Endothelial cell of umbilical vein (primary cell): ENCODE results near the gene TPST1. TPM values are rescaled to one million over a fixed set of nuclear protein-coding genes. Genes with fewer than 3 reads are reported as not detected.
A peak's percentile ranks its signal among the peaks of the same experiment; 100 is the strongest.

Experiments used
- BruUV-seq: library from RNA; stranded (reverse); fragments of 400-500 nt; replicated peaks from 2 replicates; lab custom pipeline; 2021; lab: Mats Ljungman, UMichigan
- CTCF ChIA-PET: fragments of 300-600, 350-600 bp; sonication (Branson Sonifier 250); formaldehyde crosslinking; loops from one replicate; lab custom pipeline; 2021; ENCODE audit warnings: antibody characterized with exemption, inconsistent platforms; lab: Charles Lee
- POLR2A ChIA-PET: fragments of 300-600, 350-600 bp; sonication (Branson Sonifier 250); formaldehyde crosslinking; loops from one replicate; lab custom pipeline; 2021; ENCODE audit warnings: antibody characterized with exemption, inconsistent platforms; lab: Charles Lee
- DNase-seq: peaks from one replicate; pipeline ENCODE4 v3.0.0-alpha.2; 2011; ENCODE audit warnings: low read depth, low spot score
- FAIRE-seq: peaks from 2 replicates; lab custom pipeline; 2011; peaks lifted over from hg19 to GRCh38; lab: Jason Lieb, UNC
- H2AFZ ChIP-seq: 2 replicates; pipeline ENCODE4 v1.6.0; 2012; ENCODE audit warnings: low read depth, low read length, control low read depth, inconsistent platforms
- H3K27ac ChIP-seq: 2 replicates; pipeline ENCODE4 v1.5.1; 2011; ENCODE audit warnings: low read depth, mild to moderate bottlenecking, control low read depth, low read length, moderate library complexity; ENCODE audit not compliant: insufficient read depth
- H3K27me3 ChIP-seq, 2 experiments: 2 replicates each; pipeline versions ENCODE4 v1.6.0 to v1.6.1; 2011; ENCODE audit warnings: low read length in 2 of 2, mixed read lengths in 1 of 2; ENCODE audit not compliant: control insufficient read depth in 2 of 2, insufficient read depth in 2 of 2
- H3K36me3 ChIP-seq, 2 experiments: 2 replicates in 1 of 2; 3 replicates in 1 of 2; pipeline ENCODE4 v1.5.1; 2011; ENCODE audit warnings: low read length in 2 of 2, mild to moderate bottlenecking in 1 of 2, moderate library complexity in 1 of 2; ENCODE audit not compliant: control insufficient read depth in 2 of 2, insufficient read depth in 2 of 2; ENCODE audit errors: extremely low read depth in 1 of 2
- H3K4me1 ChIP-seq: 3 replicates; pipeline ENCODE4 v1.5.1; 2011; ENCODE audit warnings: mild to moderate bottlenecking, low read length; ENCODE audit not compliant: control insufficient read depth, insufficient read depth; ENCODE audit errors: extremely low read depth
- H3K4me2 ChIP-seq: 2 replicates; pipeline ENCODE4 v1.6.1; 2011; ENCODE audit warnings: low read length, control low read depth, mixed read lengths; ENCODE audit not compliant: insufficient read depth
- H3K4me3 ChIP-seq, 3 experiments: fragments of 200-600 bp in 1 of 3; sonication (generic), shearing (Covaris generic) in 1 of 3; replicated peaks in 1 of 3; 2 replicates each; pipeline ENCODE4 v1.5.1; 2011 to 2016; ENCODE audit warnings: control low read depth in 3 of 3, low read length in 3 of 3, mild to moderate bottlenecking in 2 of 3, inconsistent platforms in 1 of 3, low read depth in 1 of 3, moderate library complexity in 1 of 3; ENCODE audit not compliant: insufficient read depth in 1 of 3
- H3K79me2 ChIP-seq: 2 replicates; pipeline ENCODE4 v1.6.0; 2012; ENCODE audit warnings: low read length, inconsistent platforms; ENCODE audit not compliant: control insufficient read depth, insufficient read depth
- H3K9ac ChIP-seq: replicated peaks from 2 replicates; pipeline ENCODE3; 2011; ENCODE audit warnings: low read length, control low read depth; ENCODE audit not compliant: insufficient read depth; ENCODE audit errors: extremely low read depth
- H3K9me1 ChIP-seq: replicated peaks from 3 replicates; pipeline ENCODE4 v1.6.0; 2011; ENCODE audit warnings: mild to moderate bottlenecking, low read length; ENCODE audit not compliant: control insufficient read depth, insufficient read depth; ENCODE audit errors: extremely low read depth
- H3K9me3 ChIP-seq: replicated peaks from 2 replicates; pipeline ENCODE4 v1.5.1; 2012; ENCODE audit warnings: low read length, inconsistent platforms; ENCODE audit not compliant: control insufficient read depth, insufficient read depth
- H4K20me1 ChIP-seq: replicated peaks from 2 replicates; pipeline ENCODE3; 2011; ENCODE audit warnings: mild to moderate bottlenecking, low read length; ENCODE audit not compliant: control insufficient read depth, insufficient read depth; ENCODE audit errors: extremely low read depth
- CTCF ChIP-seq, 2 donors: IDR thresholded peaks; 1 replicate in 1 of 2; 2 replicates in 1 of 2; pipeline ENCODE4 v1.5.1; 2011; ENCODE audit warnings: low read length in 2 of 2, mild to moderate bottlenecking in 2 of 2, moderate library complexity in 2 of 2, control low read depth in 1 of 2, inconsistent platforms in 1 of 2, low read depth in 1 of 2; ENCODE audit not compliant: insufficient read depth in 1 of 2; ENCODE audit errors: extremely low read depth in 1 of 2
- EZH2 ChIP-seq: IDR thresholded peaks from 2 replicates; pipeline ENCODE4 v1.6.1; 2012; ENCODE audit warnings: borderline replicate concordance, low read depth, mild to moderate bottlenecking, moderate library complexity, low read length, inconsistent platforms; ENCODE audit not compliant: severe bottlenecking
- FOS ChIP-seq: IDR thresholded peaks from 2 replicates; pipeline ENCODE4 v1.6.1; 2011; ENCODE audit warnings: mild to moderate bottlenecking, low read length, moderate library complexity, borderline replicate concordance; ENCODE audit not compliant: insufficient read depth
- GATA2 ChIP-seq: IDR thresholded peaks from 2 replicates; pipeline ENCODE4 v1.7.0; 2011; ENCODE audit warnings: low read depth, mild to moderate bottlenecking, moderate library complexity, mixed read lengths, low read length; ENCODE audit not compliant: insufficient read length, insufficient read depth
- JUN ChIP-seq: IDR thresholded peaks from 2 replicates; pipeline ENCODE4 v1.6.1; 2011; ENCODE audit warnings: borderline replicate concordance, low read depth; ENCODE audit not compliant: insufficient read length, insufficient read depth
- MAX ChIP-seq: IDR thresholded peaks from 2 replicates; pipeline ENCODE4 v1.6.1; 2011; ENCODE audit not compliant: insufficient read depth, insufficient read length
- MYC ChIP-seq: IDR thresholded peaks from one replicate; pipeline ENCODE4 v1.6.1; 2011; ENCODE audit warnings: mild to moderate bottlenecking, low read depth, low read length
- POLR2A ChIP-seq: IDR thresholded peaks from 2 replicates; pipeline ENCODE4 v1.6.1; 2012; ENCODE audit warnings: low read depth, mild to moderate bottlenecking, control low read depth, low read length
- POLR2AphosphoS5 ChIP-seq: IDR thresholded peaks from 2 replicates; pipeline ENCODE4 v1.6.1; 2012; ENCODE audit warnings: low read depth, mild to moderate bottlenecking, control low read depth, low read length, moderate library complexity; ENCODE audit not compliant: insufficient read depth
- dilution Hi-C: fragments of 300-500 bp; cut with MboI; formaldehyde crosslinking; loops from one replicate; pipeline ENCODE4 v1.15.0; 2019; ENCODE audit warnings: low sequenced_read_pairs; ENCODE audit not compliant: extremely low pct_ligation_motif_present
- intact Hi-C: fragments of 100-400 bp; cut with micrococcal nuclease; formaldehyde crosslinking; loops from one replicate; pipeline ENCODE4 v1.10.0; 2022
- polyA plus RNA-seq, 4 experiments: library from polyadenylated mRNA; depleted of rRNA in 3 of 4; stranded (reverse) in 3 of 4; unstranded in 1 of 4; fragments of >200 nt; gene quantifications; 2 replicates each; pipeline versions ENCODE4 v1.2.1 to v1.2.3, GENCODE V29; 2011 to 2012; ENCODE audit warnings: missing spikeins in 1 of 4
- total RNA-seq: library from RNA; stranded (reverse); gene quantifications from 2 replicates; pipeline ENCODE4 v1.2.3, GENCODE V29; 2021

Gene TPST1
- total and polyA plus RNA-seq, 2 donors (not counting 3 experiments of a cell fraction or from before 2014, with no cell fraction given) = 18.7 to 21.0 TPM

- intact Hi-C loops = loop anchor here (1.0 kb wide), 1 partner anchor 190 kb away; no protein-coding TSS in a partner anchor
- dilution Hi-C loops = no loop called here
- Histone ChIP-seq H3K36me3 (no peaks in the 10 kb centered on the region), H3K9ac (no peak overlapping the region), H2AFZ (no peak overlapping the region), H3K79me2 (no peaks in the 10 kb centered on the region), H4K20me1 (no peaks in the 10 kb centered on the region), H3K9me3 (no peaks in the 10 kb centered on the region), H3K4me3 (no peak overlapping the region), H3K4me1 (peaks cover 47% of the 10 kb centered on the region), H3K4me2 (no peak overlapping the region), H3K27me3 (no peaks in the 10 kb centered on the region), H3K9me1 (no peaks in the 10 kb centered on the region), H3K27ac (peak overlapping the region; percentile 94)
- no peak for TF ChIP-seq POLR2A
- TF ChIP-seq GATA2 = no peak
- TF ChIP-seq MAX = no peak
- no peak for TF ChIP-seq MYC
- no peak for TF ChIP-seq EZH2
- no peak for TF ChIP-seq FOS
- no peak for TF ChIP-seq JUN
- no peak for TF ChIP-seq CTCF (IDR thresholded peaks at IDR 0.05; ENCODE audit: extremely low read depth in 1 of 2, insufficient read depth in 1 of 2, low read depth in 1 of 2, low read length in 2 of 2)
- TF ChIP-seq POLR2AphosphoS5 = no peak
- DNase-seq (no peak), FAIRE-seq (no peak)
- POLR2A ChIA-PET = no interaction called here
- CTCF ChIA-PET = interaction anchor here (1.3 to 2.3 kb wide), 5 partner anchors 10 to 110 kb away, joined by 4 to 8 read pairs (median 5); partner anchors contain the start of gene TPST1
- BruUV-seq = no TSS peak
Measured at GRCh38 chr7:66303454-66304155, 98.5 kb downstream of the TPST1 start.
